HG02678 (cell line): Measurements from ENCODE around the gene ATP2A3.
"Not testable (repeated sequence)": the region's sequence is repeated elsewhere in the genome, so short reads cannot be mapped to it uniquely, and the experiment has no call there.

Experiments used
- ATAC-seq: cut with Tn5 transposase; IDR thresholded peaks from one replicate; pipeline ENCODE4 v1.9.1; 2021; ENCODE audit warnings: mild to moderate bottlenecking, moderate library complexity; ENCODE audit not compliant: unreplicated experiment

The ATP2A3 gene

DNA sequence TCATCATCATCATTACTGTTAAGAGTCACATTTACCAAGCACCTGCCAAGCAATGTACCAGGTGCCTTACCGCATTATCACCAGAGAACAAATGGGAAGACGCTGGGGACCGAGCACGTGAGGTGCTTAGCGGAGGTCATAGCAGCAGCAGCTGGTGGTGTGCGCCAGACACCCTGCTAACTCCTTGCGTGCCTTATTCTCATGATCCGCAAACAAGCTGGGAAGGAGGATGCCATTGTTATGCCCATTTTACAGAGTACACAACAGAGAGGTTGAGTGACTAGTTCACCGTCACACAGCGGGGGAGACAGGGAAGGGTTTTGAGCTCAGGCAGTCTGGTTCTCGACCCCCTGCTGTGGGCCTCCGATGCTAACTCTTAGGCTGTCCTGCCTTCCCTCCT is 7.3 kb downstream of the ATP2A3 start:
- no peak for ATAC-seq

GRCh38 chr17:3956327-3956957 is 7.8 kb downstream of the ATP2A3 start:
- no peak for ATAC-seq

DNA sequence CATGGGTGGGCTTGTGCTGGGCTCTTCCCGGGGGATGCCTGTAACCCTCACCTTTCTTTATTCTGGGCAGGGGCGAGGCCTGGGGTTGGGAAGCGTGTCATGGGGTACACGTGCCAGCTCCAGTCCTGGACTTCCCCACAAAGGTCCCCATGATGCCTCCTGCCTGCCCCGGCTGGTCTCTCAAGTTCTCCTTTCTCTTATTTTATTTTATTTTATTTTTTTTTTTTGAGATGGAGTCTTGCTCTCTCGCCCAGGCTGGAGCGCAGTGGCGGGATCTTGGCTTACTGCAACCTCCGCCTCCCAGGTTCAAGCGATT is 8.6 kb downstream of the ATP2A3 start:
- no peak for ATAC-seq

DNA sequence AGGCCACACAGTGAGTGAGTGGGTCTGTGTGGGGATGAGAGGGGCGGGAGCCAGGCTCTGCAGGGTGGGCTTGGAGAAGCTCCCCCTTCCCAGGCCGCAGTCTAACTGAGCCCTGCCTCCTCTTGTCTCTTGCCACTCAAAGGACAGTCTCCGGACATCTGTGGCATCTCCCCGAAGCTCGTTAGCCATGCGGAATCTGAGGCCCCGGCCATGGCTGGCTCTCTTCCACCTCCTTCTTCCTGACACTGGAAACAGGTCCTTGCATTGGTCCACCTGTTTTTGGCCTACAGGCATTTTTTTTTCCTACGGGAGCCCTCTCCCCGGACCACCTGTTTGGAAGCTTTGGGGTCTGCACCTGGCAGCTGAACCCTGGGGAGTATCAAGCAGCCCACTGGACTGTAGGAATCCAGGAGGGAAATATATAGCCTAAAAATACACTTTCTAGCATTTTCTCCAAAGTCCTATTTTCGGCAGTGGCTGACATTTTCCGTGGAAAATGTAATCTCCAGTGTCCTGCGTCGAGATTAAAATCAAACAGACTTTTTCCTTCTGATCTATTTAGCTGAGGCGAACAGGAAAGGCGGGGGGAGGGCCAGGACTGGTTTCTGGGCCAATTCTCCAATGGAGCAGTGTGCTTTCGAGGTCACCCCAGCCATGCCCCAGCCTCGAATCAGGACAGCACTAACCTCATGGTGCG is 9.1 kb downstream of the ATP2A3 start:
- ATAC-seq, result no peak

GRCh38 chr17:3954086-3954485 is 10.2 kb downstream of the ATP2A3 start:
- no peak for ATAC-seq

DNA sequence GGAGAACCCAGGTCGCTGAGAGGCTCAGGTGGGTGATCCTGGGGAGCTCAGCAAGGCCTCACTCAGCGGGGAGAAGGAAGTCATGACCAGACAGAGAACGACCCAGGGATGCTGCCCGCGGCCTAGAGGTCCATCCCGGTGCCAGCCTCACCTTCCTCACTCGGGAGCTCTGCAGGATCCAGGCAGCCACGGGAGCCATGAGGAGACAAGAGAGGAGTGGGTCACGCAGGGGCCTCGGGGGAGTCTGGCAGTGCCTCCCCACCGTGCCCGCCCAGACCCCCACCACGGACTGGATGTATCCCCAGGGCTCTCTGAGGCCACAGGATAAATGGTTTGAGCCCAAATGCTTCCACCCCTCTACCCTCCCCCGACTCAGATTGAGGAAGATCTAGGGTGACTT is 10.7 kb downstream of the ATP2A3 start:
- ATAC-seq, result no peak

GRCh38 chr17:3952186-3952585 is 12.1 kb downstream of the ATP2A3 start:
- ATAC-seq, result no peak

GRCh38 chr17:3951420-3951819 is 12.8 kb downstream of the ATP2A3 start:
- ATAC-seq, result no peak

DNA sequence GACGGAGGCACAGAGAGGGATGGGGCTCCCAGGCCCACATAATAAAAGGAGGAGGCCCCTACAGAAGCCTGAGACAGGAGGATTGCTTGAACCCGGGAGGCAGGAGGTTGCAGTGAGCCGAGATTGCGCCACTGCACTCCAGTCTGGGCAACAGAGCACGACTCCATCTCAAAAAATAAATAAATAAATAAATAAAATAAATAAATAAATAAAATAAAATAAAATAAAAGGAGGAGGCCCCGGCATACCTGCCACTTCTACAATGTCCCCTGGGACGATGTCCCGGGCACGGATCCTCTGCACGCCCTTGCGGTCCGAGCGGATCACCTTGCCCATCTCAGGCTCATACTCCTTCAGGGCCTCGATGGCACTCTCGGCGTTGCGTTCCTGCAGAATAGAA is 13.2 kb downstream of the ATP2A3 start:
- no peak for ATAC-seq

- ATAC-seq, result no peak
Observed at GRCh38 chr17:3950584-3950983, 13.7 kb downstream of the ATP2A3 start.

DNA sequence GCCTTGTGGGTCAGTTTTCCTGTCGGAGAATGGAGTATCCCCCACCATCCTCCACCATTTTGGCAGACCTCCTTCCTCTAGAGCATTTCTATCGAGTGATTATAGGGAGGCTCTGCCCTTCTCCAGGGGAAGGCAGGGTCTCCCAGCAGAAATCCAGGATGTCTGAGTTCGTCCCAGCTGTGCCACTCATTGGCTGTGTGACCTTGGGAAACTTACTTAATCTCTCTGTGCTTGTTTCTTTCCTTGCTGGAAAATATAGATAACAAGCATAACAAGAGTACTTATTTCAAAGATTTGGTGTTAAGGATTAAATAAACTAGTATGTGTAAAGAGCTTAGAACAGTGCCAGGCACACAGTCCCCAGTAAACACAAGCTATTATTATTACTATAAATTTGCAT is 14.8 kb downstream of the ATP2A3 start:
- no peak for ATAC-seq

DNA sequence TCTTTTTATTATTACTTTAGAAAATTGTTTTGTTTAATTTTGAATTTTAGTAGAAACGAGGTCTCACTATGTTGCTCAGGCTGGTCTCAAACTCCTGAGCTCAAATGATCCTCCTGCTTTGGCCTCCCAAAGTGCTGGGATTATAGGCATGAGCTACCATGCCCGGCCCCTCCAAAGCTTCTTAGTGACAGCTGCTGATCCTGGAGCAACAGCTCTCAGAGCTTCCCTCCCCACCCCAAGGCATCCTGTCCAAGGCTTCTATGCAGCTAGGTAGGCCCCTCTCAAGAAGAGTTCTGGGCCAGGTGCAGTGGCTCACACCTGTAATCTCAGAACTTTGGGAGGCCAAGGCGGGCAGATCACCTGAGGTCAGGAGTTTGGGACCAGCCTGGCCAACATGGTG is 15.7 kb downstream of the ATP2A3 start:
- ATAC-seq, result not testable (repeated sequence)

GRCh38 chr17:3947318-3947810 is 16.9 kb downstream of the ATP2A3 start:
- ATAC-seq, result no peak

- no peak for ATAC-seq
Observed at GRCh38 chr17:3946711-3947235, 17.5 kb downstream of the ATP2A3 start.

DNA sequence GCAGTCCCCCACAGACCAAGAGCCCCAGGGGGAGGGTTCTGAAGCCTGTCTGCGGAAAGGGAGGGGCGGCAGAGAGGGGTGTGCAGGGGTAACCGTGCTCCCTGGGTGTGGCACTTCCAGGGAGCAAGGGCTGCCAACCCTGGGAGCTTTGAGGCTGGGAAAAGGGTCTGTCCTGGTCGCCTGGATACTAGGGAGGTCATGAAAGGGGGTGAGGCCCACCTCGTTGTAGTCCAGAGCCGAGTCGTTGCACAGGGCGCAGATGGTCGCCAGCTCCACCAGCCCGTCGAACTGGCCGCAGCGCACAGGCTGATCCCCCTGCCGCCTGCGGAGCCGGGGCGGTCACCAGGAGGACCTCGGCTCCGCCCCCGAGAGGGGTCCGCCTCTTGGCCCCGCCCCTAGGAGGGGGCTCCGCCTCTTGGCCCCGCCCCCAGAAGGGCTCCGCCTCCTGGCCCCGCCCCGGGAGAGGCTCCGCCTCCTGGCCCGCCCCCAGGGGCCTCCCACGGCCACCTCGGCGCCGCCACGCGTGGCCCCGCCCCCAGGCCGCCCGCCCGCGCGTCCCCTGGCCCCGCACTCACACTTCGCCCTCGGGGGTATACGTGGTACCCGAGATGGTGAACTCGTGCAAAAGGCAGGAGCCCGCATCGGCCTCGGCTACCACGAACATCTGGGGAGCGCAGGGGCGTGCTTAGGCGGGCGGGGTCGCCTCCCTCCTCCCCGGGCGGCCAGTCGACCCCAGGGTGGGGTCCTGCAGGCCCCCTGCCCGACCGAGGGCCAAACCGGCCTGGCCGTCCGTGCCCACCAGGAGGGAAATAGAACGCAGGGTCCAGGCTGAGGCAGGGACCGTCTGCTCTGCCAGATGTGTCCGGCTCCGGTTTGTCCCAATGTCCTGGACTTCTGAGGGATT is 19.5 kb downstream of the ATP2A3 start:
- no peak for ATAC-seq

- ATAC-seq, result no peak
Observed at GRCh38 chr17:3943240-3943891, 20.9 kb downstream of the ATP2A3 start.

DNA sequence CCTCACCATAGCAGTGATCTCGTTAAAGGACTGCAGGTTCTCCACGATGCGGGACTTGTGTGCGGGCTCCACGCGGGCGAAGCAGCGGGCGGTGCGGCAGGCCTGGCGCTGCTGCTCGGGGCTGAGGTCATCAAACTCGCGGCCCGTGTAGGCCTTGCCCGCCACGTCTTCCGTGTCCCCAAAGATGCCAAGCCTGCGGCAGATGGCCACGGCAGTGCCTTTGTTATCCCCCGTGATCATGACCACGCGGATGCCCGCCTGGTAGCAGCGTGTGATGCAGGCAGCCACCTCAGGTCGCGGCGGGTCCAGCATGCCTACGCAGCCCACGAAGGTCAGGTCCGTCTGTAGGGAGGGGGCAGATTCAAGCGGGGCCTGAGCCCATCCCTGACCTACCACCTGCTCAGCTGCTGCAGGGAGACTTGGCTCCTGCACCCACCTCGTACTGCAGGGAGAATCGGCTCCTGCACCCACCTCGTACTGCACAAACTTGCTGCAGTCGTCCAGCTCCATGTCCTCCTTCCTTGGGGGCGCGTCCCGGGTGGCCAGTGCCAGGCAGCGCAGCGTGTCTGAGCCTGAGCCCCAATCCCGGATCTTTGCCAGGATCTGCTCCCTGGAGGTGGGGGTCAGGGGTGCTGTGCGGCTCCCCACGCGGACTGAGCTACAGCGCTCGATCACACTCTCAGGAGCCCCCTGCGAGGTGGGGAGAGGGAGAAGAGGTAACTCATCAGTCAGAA is 23.1 kb downstream of the ATP2A3 start:
- no peak for ATAC-seq

- ATAC-seq, result no peak
Observed at GRCh38 chr17:3937359-3937758, 26.9 kb downstream of the ATP2A3 start.

- ATAC-seq, result no peak
Observed at GRCh38 chr17:3935825-3936355, 28.3 kb downstream of the ATP2A3 start.

DNA sequence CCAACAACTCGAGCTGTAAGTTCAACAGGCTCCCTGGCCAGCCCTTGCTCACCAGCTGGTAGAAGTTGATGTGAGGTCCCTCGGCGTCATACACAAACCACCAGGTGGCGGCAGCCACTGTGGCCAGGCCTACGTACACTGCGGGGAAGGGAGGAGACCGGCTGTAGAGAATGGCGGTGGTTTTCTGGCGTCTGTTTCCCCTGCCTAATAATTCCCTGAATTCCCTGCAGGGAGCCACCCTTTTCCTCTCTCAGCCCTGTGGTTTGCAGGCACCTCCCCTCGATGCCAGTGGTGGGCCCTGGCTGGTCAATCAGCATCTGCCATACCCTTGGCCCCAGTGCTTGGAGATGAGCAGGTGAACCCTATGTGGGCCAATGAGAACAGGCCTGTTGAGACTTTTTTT is 29.1 kb downstream of the ATP2A3 start:
- ATAC-seq, result no peak
